MCF 10A (cell line): ENCODE results near the gene PRSS3. TPM values are rescaled to one million over a fixed set of nuclear protein-coding genes. Genes with fewer than 3 reads are reported as not detected.
"Not testable (repeated sequence)": the region's sequence is repeated elsewhere in the genome, so short reads cannot be mapped to it uniquely, and the experiment has no call there.

Source experiments
- BruUV-seq: library from RNA; stranded (reverse); fragments of 400-500 nt; replicated peaks from 2 replicates; lab custom pipeline; 2021; lab: Mats Ljungman, UMichigan
- CTCF ChIA-PET: fragments of 300-600 bp; sonication (Branson Sonifier 250); formaldehyde crosslinking; extraction: SDS; loops from one replicate; lab custom pipeline; 2021; ENCODE audit warnings: antibody characterized with exemption, inconsistent platforms; lab: Yijun Ruan, JAX
- POLR2A ChIA-PET: fragments of 300-600, 350-650 bp; sonication (Branson Sonifier 250); formaldehyde crosslinking; extraction: SDS; loops from one replicate; lab custom pipeline; 2020; ENCODE audit warnings: antibody characterized with exemption, inconsistent platforms; lab: Yijun Ruan, JAX
- DNase-seq: peaks from one replicate; pipeline ENCODE4 v3.0.0-alpha.2; 2018; ENCODE audit not compliant: unreplicated experiment
- H3K27ac Mint-ChIP-seq: one replicate; pipeline ENCODE4 v1.8.0; 2022; ENCODE audit warnings: mild to moderate bottlenecking, low read depth, mixed read lengths; ENCODE audit not compliant: unreplicated experiment
- H3K27me3 Mint-ChIP-seq: one replicate; pipeline ENCODE4 v1.8.0; 2022; ENCODE audit warnings: mixed read lengths; ENCODE audit not compliant: insufficient read depth, unreplicated experiment
- H3K36me3 Mint-ChIP-seq: one replicate; pipeline ENCODE4 v1.8.0; 2022; ENCODE audit warnings: mild to moderate bottlenecking, moderate library complexity, mixed read lengths; ENCODE audit not compliant: insufficient read depth, unreplicated experiment
- H3K4me1 Mint-ChIP-seq: one replicate; pipeline ENCODE4 v1.8.0; 2022; ENCODE audit warnings: mixed read lengths; ENCODE audit not compliant: insufficient read depth, unreplicated experiment
- H3K4me3 Mint-ChIP-seq: one replicate; pipeline ENCODE4 v1.8.0; 2022; ENCODE audit warnings: mild to moderate bottlenecking, moderate library complexity, mixed read lengths; ENCODE audit not compliant: unreplicated experiment
- H3K9me3 Mint-ChIP-seq: one replicate; pipeline ENCODE4 v1.8.0; 2022; ENCODE audit warnings: mixed read lengths; ENCODE audit not compliant: unreplicated experiment
- intact Hi-C: fragments of 100-400 bp; cut with micrococcal nuclease; formaldehyde crosslinking; loops from 2 replicates; pipeline ENCODE4 v1.14.1; 2022
- total RNA-seq: library from RNA; stranded (reverse); gene quantifications from 2 replicates; pipeline ENCODE4 v1.2.3, GENCODE V29; 2022
- TF ChIP-seq, protein P1 (sequence below): fragments of 200-600 bp; IDR thresholded peaks from one replicate; pipeline ENCODE4 v1.8.0; 2022; ENCODE audit warnings: antibody characterized with exemption, mild to moderate bottlenecking; ENCODE audit not compliant: unreplicated experiment

The PRSS3 gene
- total RNA-seq, 1 experiment from 2014 or later = 1.4 TPM

DNA sequence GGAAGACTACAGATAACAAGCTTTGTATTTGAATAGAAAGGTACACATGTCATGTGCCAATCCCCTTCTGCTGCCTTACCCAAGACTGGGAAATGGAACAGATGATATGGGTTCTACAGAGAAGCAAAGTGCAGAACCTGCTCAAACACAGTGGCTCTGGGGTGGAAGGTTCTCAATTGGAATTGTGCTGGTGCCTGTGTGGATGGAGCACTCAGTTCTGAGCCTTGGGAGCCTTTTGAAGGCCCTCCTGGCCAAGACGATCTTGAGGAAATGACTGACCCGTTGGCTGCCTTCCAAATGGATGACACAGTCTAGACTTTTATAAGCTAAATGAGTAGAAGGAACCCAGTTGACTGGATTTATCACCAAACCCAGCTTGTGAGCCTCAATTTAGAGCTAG is 4.2 kb upstream of the PRSS3 start:
- ChIA-PET POLR2A (interaction anchor here (0.7 to 1.6 kb wide), 2 partner anchors 8 to 103 kb away, joined by 3 to 4 read pairs; no protein-coding TSS in a partner anchor), CTCF (interaction anchor here (1.1 to 1.3 kb wide), 2 partner anchors 12 to 16 kb away, joined by 3 to 4 read pairs; no protein-coding TSS in a partner anchor)
- H3K27me3 Mint-ChIP-seq = peaks cover 15% of the 10 kb centered on the region
- H3K4me3 Mint-ChIP-seq = no peak overlapping the region
- intact Hi-C loops = loop anchor here (1.0 kb wide), 1 partner anchor 11 kb away; no protein-coding TSS in a partner anchor
- no peaks in the 10 kb centered on the region for H3K9me3 Mint-ChIP-seq
- H3K4me1 Mint-ChIP-seq = peaks cover 13% of the 10 kb centered on the region
- no TSS peak for BruUV-seq
- TF ChIP-seq, protein P1, sequence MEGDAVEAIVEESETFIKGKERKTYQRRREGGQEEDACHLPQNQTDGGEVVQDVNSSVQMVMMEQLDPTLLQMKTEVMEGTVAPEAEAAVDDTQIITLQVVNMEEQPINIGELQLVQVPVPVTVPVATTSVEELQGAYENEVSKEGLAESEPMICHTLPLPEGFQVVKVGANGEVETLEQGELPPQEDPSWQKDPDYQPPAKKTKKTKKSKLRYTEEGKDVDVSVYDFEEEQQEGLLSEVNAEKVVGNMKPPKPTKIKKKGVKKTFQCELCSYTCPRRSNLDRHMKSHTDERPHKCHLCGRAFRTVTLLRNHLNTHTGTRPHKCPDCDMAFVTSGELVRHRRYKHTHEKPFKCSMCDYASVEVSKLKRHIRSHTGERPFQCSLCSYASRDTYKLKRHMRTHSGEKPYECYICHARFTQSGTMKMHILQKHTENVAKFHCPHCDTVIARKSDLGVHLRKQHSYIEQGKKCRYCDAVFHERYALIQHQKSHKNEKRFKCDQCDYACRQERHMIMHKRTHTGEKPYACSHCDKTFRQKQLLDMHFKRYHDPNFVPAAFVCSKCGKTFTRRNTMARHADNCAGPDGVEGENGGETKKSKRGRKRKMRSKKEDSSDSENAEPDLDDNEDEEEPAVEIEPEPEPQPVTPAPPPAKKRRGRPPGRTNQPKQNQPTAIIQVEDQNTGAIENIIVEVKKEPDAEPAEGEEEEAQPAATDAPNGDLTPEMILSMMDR = no peak
- DNase-seq = peak; percentile 82
- no peaks in the 10 kb centered on the region for H3K36me3 Mint-ChIP-seq
- H3K27ac Mint-ChIP-seq = no peak overlapping the region

DNA sequence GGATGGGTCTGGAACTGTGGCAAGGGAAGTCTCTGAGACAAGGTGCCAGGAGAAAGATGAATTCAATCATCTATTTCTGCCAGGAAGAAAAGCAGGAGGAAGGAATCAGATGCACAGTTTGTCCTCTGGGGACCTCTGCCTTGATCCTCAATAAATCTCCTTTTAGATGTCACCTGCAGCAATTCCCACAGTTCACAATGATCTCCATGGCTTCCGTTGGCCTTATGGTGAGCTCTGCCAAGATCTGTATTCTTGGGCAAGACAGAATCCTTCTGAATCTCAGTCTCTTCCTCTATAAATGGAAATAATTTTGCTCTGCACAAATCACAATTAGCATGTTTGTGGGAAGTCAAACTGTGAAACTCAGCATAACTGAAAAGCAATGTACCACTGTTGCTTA is 1.9 kb upstream of the PRSS3 start:
- intact Hi-C loops, H3K27ac Mint-ChIP-seq: not testable (repeated sequence)
- CTCF ChIA-PET = interaction anchor here (0.9 kb wide), 2 partner anchors 19 to 21 kb away, joined by 4 read pairs; no protein-coding TSS in a partner anchor

DNA sequence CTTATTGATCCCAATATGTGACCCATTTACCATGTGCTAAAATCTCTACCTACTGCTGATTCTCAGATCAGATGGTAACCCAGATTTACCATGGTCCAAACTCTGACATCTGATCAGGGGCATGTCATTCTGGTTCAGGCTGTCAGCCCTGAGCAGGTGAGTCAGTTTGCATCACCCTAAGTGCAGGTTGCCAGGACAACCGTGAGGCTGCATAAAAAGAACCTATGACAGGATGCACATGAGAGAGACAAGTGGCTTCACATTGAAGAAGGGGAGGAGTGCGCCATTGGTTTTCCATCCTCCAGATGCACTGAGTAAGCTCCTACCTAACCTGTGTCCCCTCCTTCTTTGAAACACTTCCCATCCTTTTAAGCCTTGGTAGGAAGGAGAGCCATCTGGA is 801 bp upstream of the PRSS3 start:
- intact Hi-C loops = no loop called here
- ChIA-PET POLR2A (interaction anchor here (0.6 to 0.7 kb wide), 3 partner anchors 13 to 99 kb away, joined by 3 read pairs; no protein-coding TSS in a partner anchor), CTCF (interaction anchor here (0.9 to 2.3 kb wide), 5 partner anchors 15 to 57 kb away, joined by 4 to 5 read pairs (median 4); no protein-coding TSS in a partner anchor)
- Mint-ChIP-seq H3K27ac (no peak overlapping the region), H3K9me3 (no peaks in the 10 kb centered on the region), H3K27me3 (peaks cover 11% of the 10 kb centered on the region), H3K4me1 (peaks cover 13% of the 10 kb centered on the region), H3K36me3 (no peaks in the 10 kb centered on the region), H3K4me3 (no peak overlapping the region)
- no peak for DNase-seq
- no TSS peak for BruUV-seq
- TF ChIP-seq, protein P1 = no peak

More for the DNA sequence above, 1.9 kb upstream of the PRSS3 start:
- DNase-seq, H3K4me3 Mint-ChIP-seq, H3K36me3 Mint-ChIP-seq, H3K9me3 Mint-ChIP-seq, BruUV-seq, POLR2A ChIA-PET: not testable (repeated sequence)
- Mint-ChIP-seq H3K4me1 (peaks cover 13% of the 10 kb centered on the region), H3K27me3 (peaks cover 11% of the 10 kb centered on the region)

DNA sequence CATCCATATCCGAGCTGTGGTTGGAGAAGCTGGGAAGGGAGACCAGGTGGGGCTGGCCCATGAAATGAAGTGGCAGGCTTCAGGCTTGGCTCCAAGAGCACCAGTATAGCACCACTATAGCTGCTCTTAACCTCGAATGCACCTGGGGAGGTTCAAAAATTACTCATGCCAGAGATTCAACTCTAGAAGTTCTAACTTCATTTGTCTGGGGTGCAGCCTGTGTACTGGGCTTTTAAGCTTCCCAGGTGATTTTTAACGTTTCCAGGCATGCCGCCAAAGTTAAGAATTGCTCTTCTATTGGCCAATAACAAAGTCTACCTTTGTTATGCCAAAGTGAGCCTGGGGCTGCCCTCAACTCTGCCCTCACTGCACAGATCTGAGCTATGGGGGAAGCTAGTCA is 458 bp downstream of the PRSS3 start:
- H3K36me3 Mint-ChIP-seq = no peaks in the 10 kb centered on the region
- TF ChIP-seq, protein P1 = no peak
- no peaks in the 10 kb centered on the region for H3K9me3 Mint-ChIP-seq
- peak; percentile 53 for DNase-seq
- no TSS peak for BruUV-seq
- peak overlapping the region; percentile 37 for H3K27ac Mint-ChIP-seq
- H3K4me1 Mint-ChIP-seq = peaks cover 13% of the 10 kb centered on the region
- ChIA-PET POLR2A (no interaction called here), CTCF (interaction anchor here (0.7 to 2.3 kb wide), 3 partner anchors 16 to 42 kb away, joined by 3 to 5 read pairs (median 4); no protein-coding TSS in a partner anchor)
- H3K4me3 Mint-ChIP-seq = no peak overlapping the region
- H3K27me3 Mint-ChIP-seq = peaks cover 11% of the 10 kb centered on the region
- intact Hi-C loops = no loop called here

DNA sequence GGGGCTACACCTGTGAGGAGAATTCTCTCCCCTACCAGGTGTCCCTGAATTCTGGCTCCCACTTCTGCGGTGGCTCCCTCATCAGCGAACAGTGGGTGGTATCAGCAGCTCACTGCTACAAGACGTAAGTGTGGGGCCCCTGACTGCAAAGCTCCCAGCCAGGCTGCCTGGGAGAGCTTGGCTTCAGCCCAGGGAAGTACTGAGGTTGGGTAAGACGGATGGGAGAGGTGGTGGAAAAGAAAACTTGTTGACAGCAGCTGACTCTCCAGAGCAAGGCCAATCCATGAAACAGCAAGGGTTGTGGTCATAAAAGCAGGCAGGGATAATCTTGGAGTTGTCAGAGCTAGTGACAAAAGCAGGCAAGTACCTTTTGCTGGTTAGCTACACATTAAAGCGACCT is 1.3 kb downstream of the PRSS3 start:
- POLR2A ChIA-PET, BruUV-seq, H3K9me3 Mint-ChIP-seq, intact Hi-C loops, H3K27ac Mint-ChIP-seq, H3K4me3 Mint-ChIP-seq, H3K36me3 Mint-ChIP-seq, DNase-seq: not testable (repeated sequence)
- peaks cover 11% of the 10 kb centered on the region for H3K27me3 Mint-ChIP-seq
- peaks cover 13% of the 10 kb centered on the region for H3K4me1 Mint-ChIP-seq
- CTCF ChIA-PET = interaction anchor here (1.3 to 2.3 kb wide), 2 partner anchors 17 to 19 kb away, joined by 4 to 5 read pairs; no protein-coding TSS in a partner anchor
